Forelimb muscle (tissue), 1 donor: ENCODE results near the gene TNS3. TPM values are rescaled to one million over a fixed set of nuclear protein-coding genes. Genes with fewer than 3 reads are reported as not detected.

Experiments
- DNase-seq: peaks from one replicate; pipeline ENCODE4 v3.0.0-alpha.2; 2013; ENCODE audit warnings: low read depth
- polyA plus RNA-seq: library from polyadenylated mRNA; unstranded; fragments of 120-200 nt; gene quantifications from one replicate; pipeline ENCODE4 v1.2.1, GENCODE V29; 2013; ENCODE audit not compliant: insufficient read length

Gene TNS3
- polyA plus RNA-seq, 1 donor, result 21.3 TPM

DNA sequence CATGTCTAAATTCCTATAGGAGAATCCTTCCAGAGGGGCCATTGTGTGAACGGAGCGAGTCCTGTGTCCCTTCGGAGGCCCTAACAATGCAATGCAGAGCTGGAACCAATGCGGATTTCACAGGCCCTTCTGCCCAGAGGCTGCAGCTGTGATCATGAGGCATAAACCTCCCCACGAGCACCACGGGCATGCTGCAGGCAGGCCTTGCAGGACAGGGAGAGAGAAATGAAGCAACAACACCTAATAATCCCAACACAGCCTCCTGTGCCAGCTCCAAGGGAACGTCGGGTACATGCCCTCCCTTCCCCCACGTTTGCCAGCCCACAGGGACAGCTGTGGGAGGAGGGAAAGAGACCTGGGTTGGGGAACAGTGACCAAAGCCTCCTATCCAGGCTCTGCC, 74.4 kb downstream of the TNS3 start:
- no peak for DNase-seq

DNA sequence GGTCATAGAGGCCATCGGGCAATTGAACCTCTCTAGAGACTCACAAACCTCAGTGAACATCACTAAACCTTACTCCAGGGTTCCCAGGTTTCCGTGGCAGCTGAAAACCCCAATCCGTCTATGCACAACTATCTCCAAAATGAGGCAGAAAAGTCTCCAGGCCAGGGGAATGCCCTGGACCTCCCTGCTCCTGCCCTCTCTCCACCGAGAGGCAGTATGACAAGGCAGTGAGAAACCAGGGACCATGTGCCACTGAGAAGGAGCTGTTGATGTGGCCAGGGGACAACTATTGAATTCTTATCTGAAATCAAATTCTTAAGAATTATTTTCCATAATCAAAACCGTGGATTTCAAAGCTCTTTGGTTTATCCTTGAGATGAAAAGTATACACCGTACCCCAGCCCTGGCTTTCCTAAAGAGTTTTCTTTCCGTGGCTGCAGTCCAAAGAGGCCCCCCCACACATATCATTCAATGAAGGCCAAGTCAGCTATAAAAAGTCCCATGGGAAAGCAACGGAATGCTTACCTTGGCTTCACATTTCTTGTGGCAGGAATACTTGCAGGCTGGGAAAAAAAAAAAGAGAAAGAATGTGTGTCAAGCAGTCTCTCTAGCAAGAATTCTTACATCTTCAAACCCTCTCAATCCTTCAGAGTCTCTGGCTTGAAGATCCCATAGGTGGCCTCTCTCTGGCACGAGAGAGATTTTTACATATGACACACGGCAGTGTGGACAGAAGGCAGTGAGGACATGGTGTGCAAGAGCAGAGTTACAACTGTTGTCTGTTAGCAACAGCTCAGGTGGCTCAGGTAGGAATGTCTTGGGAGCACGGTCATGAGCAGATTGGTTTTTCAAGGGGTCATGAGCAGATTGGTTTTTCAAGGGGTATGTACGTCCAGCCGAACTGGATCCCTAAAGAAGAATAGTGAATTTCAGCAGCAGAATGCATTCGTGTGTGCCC, 75.2 kb downstream of the TNS3 start:
- no peak for DNase-seq

DNA sequence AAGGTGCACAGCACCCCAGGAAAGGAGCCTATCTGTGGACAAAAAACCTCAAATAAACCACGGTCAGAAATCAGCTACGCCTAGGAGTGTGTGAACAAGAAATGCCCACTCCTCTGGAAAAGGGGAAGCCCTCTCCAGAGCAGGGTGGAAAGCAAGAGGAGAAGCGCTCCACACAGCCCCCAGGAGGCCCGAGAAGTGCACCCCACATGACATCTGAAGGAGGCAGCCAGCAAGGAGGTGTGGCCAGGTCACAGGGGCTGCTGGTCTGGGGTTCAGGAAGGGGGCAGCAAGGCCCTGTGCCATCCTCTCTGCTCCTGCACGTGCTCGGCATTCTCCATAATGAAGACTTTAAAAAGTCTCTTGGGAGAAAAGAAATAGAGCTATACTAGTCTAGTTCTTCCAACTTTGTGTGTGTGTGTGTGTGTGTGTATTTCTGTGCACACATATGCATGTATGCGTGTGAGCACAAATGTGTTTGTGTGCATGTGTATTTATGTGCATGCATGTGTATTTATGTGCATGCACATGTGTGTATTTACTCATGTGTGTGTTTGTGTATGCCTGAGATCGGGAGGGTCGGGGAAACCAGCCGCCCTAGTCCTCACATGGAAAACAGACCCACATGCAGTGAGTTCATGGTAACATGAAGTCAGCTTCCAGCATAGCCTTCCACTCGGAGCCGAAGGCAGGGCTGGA, 76.5 kb downstream of the TNS3 start:
- no peak for DNase-seq

DNA sequence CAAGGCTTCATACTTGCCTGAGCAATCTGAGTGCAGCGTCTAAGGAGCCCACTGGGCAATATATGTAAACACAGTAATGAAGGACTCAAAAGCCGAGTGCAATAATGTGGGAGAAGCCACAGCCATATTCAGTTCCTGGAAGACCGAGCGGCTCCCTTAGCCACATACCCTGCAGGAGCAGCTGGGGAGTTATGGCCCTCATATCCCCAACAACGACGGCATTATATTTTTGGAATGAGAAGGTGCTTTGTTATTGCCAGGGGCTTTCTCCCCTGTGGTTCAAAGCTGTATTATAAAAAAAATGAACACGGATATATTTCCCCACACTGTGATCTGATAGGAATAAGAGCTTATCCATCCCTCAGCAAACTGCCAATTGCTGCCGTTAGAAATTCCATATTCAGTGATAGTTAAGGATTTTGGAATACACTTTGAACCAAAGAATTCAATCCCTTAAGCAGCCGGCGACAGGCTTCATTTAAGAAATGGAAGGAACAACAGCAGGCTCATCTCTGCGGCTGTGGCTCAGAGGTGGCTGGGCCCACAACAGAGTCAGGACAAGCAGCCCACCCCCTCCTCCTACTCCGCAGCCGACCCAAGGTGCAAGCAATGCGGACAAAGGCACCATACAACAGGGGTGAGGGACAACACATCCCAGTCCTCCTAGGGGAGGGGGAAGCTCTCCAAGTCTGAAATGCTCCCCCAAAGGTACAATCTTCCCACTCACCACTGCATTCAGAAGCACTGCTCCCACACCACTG, 77.2 kb downstream of the TNS3 start:
- DNase-seq, result no peak

DNA sequence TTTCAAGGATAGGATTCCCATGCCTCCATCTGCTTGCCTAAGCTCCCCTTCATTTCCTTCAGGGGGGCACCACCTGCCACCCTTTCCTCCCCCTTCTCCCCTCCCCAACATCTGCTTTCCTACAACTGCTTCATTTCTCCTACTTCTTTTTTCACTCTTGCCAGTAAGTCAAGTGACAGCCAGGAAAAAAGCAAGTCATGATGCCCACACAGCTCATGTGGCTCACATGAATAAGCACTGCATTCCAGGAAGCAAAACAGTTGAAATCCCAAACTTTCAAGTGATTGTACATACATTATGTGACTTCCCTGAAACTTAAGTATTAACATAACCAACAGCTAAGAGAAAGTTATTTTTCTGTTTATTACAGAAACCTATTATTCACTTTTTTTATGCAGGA, 78.6 kb downstream of the TNS3 start:
- DNase-seq, result no peak

DNA sequence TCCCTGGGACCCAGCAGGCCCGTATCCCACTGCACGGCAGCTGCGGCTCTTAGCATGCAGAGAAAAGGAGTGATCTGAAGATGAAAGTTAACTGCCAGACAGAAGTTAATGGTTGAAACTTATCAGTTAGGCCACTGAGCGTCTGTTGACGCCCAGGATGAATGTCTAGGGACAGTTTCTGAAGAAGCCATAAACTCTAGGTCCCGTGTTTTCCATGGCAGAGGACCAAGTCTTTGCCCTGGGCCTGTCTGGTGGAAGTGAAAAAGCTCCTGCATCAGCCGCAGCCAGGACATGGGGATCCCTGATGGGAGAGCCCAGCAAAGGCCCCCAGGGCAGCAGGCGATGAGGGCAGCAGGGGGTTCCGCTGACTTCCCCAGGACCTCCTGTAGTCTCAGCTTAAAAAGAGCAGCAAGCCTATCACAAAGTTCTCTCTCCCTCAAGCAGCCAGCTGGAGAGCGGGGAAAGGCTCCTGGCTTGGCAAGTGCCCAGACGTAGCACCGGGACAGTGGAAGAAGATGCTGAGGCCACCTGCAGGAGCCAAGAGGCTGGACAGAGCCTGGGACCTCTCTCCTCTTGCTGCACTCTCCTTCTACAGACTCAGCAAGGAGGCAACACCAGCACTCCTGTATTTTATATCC, 79.6 kb downstream of the TNS3 start:
- DNase-seq, result no peak

DNA sequence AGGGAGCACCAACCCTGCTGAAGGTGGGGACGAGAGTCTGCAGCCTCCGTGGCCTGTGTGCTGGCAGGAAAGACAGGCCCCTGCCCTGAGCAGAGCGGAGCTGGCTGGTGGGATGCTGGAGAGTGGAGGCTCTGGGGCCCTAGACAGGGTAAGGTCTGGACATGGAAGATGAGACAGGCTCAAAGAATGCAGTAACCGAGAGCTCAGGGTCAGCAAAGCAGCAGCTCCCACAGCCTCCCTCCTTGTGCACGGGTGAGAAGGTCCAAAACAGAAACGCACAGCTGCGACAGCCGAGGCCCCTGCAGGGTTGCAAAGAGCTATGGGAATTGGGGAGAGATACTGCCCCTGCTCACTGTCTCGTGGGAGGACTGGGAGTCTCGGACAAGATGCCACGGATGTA, 80.5 kb downstream of the TNS3 start:
- DNase-seq, result no peak

DNA sequence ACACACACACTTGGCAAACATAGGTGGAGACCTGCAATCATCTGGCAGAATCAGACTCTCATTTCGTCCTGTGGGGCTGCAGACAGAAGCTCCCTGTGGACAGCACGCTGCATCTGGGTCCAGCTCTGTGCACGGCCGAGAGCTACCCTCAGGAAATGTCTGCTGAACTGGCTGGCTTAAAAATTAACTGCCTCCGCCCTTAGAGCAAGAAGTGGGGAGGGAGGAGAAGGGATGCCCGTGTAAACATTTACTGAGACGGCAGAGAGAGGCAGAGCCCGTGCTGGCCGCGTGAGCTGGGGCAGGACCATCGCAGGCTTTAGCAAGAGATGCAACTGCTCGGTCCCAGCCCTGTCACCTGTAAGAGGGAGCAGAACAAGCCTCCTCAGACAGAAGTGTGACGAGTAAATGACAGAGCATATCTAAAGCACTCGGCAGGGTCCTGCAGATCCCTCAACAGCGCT, 81.8 kb downstream of the TNS3 start:
- no peak for DNase-seq

DNA sequence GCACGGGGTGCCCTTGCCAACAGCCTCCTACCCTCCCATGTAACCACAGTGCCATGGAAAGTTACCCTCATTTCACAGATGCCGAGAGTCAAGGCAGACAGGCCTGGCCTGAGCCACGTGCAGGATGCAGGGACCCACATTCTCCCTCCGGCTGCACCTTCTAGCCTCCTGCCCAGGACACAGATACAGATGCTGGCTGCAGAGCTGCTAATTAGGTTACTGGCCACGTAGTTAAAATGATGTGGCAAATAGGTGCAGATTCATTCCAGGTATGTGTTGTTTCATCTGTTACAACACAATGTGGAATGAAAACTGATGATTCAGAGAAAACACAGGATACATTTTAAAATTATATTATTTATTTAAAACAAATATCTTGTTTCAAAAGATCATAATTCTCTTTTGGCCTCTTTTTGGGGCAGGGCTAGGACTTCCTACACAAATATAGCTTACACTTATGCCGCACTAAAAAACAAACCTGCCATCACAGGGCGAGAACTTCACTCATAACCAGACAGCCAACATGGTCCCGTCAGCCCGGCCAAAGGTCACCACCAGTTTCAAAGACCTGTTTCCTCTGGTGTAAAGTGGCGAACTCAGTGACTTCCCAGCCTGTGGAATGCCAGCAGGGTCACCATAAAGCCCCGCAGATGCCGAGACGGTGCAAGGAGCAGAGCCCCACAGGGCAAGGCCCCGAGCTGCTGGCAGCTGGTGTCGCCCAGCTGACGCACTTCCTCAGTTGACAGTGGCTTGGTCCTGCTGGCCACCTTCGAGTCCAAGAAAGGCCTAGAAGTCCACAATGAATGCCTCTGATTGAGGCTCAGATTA, 83.5 kb downstream of the TNS3 start:
- no peak for DNase-seq

DNA sequence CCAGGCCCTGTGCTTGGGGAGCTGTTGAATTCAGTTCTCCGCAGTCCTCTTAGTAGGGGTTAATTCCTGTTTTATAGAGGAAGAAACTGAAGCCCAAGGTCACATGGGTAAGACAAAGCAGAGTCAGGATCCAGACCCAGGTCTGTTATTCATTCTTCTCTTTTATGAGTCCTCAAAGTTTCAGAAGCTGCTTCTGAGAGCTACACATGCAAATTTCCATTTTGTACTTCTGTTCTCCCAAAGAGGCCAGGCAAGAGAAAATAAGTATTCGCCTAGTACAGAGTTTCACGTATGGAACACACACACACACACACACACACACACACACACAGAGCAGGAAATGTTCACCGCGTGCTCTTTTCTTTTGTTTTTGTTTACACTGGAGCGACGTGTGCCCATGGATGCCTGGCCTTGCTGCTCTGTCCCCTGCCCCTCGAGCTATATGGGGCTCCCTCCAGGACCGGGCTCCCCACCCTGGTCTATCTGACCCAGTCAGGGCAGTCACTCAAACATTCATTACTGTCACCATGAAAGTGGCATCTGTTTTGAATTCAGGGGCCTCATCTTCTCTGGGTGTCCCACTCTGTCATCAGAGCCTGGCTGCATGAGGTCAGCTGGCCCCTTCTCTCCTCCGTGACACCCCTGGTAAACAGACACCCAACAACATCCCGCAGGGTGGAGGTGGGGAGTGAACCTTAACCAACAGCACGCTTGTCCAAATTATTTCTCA, 84.4 kb downstream of the TNS3 start:
- DNase-seq, result no peak

DNA sequence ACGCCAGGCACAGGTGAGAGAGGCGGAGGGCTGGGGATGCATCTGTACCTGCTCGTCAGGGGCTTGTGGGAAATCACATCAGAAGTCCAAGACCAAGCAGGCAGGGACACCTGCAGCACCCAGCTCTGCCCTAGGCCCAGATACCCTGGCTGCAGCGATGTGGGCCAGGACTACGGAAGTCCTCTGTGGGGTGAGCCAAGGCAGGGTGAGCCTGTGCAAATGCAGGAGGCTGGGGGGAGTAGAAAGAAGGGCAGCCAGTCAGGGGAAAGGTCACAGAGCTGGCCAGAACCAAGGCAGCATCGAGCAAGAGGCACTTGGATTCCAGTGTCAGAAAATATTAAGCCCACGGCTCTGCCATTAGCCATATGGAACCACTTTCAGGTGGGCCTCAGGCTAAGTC, 85.2 kb downstream of the TNS3 start:
- no peak for DNase-seq

DNA sequence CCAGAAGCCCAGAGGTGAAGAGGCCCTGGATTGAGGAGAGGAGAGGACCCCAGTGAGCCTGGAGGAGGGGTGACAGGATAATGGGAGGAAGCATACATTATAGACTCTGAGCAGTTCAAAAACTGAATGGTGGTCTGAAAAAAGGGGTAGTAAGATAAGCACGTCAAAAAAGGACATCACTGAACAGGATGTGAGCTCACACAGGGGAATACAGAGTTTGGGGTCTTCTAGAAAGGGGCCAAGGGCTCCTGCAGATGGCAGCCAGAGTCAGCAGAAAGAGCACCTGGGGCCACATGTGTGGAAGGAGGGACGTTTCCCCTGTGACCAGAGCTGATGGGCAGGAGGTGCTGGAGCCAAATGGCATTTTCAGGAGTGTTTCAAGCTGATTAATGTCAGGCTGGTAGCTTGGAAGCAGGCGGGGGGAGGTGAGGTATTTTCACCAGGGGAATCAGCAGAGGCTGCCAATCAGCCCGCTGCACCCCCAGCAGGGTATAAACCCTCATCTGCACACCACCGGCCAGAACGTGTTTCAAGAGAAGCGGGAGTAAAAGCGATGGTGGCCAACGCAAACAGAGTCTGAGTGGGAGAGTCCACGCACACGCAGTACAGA, 85.8 kb downstream of the TNS3 start:
- no peak for DNase-seq

DNA sequence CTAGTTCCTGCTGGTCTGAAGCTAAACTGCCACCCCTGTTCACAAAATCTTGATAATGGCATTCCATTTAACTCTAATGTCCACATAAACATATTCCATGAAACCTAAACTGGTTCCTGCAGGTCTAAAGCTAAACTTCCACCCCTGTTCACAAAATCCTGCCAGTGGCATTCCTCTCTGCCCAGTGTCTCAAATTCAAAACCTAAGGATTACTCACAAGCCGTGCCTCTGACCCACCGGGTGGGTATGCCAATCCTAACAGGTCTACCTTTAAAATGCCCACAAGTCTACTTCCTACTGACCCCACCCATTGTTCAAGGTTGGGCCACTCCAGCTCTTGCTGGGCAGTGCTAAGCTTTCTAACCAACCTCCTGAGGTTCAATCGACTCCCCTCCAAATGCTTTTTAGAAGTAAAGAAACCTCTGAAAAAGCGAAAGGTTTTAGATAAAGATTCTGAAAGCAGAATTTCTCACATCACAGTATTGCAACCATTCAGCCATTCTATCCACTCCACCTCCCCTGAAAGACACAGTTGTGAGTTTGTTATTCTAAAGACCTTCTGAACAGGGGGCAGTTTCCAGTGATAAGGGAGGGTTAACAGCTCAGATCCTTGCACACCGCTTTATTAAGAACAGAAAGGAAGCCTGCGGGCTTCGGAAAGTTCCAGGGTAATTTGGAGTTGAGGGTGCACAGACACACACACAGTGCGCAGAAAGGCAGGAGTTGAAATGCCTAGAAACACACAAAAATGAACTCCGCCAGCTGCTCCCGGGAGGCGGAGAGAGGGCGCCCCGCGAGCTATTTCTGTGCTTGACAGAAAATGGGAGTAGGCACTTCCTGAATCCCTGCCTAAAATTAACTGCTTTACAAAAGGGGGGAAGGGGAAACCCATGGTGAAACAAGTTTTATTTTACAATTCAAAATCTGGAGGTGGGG, 87.7 kb downstream of the TNS3 start:
- DNase-seq, result no peak

DNA sequence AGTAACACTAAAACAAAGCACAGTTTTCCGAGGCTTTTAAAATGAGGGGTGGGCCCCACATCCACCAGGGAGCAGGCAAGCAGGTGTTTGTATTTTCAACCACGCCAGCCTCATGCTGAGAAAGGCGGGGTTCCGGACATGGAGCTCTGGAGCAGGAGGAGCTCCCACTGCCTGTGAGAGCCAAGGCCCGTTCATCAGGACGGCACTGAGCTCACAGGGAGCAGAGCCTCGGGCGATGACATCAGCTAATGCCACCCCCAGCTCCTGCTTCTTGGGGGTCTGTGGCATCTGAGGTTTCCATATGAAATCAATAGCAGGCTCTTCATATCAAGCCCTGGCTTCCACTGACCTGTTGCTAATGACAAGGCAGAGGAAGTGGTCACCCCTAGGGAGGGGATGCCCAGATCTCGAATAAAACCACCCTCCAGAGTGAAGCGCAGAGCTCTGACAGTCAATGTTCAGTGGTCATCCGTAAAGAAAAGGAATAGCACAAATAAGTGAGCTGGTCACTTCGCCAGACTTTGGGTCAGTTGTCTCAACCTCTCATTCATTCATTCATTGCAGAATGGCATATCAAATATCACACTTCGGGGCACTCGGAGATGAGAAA, 89.1 kb downstream of the TNS3 start:
- no peak for DNase-seq

DNA sequence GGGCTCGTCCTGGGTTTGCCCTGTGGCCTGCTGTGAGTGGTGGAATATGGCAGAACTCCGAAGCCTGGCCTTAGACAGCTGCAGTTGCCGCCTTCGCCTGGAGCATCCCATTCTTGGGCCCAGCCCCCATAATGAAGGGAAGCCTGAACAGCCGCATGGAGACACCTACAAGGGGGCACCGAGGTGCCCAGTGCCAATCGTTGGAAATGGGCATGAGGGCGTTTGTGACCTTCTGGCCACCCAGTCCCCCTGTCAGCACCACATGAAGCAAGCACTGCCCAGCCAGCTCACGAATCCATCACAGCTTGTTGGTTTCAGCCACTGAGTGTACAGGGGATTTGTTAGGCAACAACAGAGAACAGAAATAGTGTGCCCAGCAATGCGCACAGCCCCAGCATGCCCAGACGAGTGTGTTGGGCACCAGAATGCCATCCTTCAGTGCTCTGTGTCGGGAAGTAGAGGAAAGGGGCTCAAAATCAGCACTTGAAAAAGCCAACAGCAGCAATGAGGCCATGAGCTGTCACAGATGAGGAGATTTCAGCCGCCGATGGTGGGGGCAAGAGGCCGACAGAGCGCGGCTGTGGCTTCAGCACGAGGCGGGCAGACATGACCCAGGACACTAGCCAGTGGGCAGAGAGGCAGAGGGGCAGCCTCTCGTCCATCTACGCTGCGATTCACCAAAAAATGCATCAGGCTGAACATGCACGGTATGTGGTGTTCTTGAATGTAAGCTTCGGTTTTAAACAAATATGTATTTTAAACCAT, 91.2 kb downstream of the TNS3 start:
- no peak for DNase-seq

DNA sequence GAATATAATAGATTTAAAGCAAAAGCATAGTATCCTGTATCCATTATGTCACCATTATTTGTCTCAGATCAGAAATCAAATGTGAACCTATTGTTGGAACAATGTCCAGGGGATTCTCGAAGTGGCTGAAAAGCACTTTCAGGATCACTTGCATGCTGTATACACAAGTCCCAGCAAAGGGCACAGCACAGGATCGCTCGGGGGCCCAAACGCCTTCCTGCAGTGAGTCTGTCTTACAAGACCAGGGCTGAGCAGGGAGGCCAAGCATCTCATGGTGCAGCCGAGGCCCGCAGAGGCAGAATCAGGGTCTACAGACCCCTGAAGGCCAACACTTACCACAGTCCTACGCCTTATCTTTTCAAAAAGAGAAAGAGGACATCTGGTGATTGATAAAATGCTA, 92.3 kb downstream of the TNS3 start:
- no peak for DNase-seq

DNA sequence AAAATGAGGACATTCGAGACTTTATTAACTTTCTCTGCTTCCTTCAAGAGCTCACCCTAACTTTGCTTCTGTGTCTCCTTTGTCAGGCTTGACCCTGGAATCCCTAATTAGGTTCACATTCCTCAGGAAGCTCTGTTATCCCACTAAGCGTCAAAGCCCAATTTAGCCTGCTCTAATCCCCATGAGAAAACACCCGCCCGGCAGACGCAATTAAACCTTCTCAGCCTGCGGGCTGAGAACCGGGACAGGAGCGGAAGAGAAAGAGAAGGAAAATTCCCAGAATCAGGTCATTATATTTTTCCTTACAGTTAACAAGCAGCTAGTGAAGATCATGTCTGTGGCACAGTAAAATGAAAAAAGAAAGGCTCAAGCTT, 93.0 kb downstream of the TNS3 start:
- DNase-seq, result no peak
